ENCODE measurements around the gene PRX.

DNA sequence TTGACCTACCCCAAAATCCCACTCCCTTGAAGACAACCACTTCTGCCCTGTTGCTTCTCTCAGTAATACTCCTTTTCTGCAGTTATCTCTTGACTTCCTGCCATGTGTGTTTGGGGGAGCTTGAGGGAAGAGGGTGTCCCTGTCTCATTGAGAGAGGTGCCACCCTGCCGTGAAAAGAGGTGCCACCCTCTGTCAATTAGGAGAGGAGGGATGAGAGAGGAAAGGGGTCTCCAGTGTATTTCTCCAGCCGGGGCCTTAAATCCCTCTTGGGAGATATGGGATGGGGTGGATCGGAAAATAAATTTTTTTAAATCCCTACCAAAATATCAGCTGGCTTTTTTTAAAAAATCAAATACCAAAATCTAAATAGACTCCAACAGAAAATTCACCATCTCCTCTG, 48.2 kb downstream of the PRX start:
- TF ChIP-seq, protein P1, sequence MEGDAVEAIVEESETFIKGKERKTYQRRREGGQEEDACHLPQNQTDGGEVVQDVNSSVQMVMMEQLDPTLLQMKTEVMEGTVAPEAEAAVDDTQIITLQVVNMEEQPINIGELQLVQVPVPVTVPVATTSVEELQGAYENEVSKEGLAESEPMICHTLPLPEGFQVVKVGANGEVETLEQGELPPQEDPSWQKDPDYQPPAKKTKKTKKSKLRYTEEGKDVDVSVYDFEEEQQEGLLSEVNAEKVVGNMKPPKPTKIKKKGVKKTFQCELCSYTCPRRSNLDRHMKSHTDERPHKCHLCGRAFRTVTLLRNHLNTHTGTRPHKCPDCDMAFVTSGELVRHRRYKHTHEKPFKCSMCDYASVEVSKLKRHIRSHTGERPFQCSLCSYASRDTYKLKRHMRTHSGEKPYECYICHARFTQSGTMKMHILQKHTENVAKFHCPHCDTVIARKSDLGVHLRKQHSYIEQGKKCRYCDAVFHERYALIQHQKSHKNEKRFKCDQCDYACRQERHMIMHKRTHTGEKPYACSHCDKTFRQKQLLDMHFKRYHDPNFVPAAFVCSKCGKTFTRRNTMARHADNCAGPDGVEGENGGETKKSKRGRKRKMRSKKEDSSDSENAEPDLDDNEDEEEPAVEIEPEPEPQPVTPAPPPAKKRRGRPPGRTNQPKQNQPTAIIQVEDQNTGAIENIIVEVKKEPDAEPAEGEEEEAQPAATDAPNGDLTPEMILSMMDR (IDR thresholded peaks at IDR 0.05; ENCODE audit: low read depth, low read length, missing input control) = no peak
- no peak for TF ChIP-seq HNF4A (conservative IDR thresholded peaks at IDR 0.05)
- TF ChIP-seq, protein P2, sequence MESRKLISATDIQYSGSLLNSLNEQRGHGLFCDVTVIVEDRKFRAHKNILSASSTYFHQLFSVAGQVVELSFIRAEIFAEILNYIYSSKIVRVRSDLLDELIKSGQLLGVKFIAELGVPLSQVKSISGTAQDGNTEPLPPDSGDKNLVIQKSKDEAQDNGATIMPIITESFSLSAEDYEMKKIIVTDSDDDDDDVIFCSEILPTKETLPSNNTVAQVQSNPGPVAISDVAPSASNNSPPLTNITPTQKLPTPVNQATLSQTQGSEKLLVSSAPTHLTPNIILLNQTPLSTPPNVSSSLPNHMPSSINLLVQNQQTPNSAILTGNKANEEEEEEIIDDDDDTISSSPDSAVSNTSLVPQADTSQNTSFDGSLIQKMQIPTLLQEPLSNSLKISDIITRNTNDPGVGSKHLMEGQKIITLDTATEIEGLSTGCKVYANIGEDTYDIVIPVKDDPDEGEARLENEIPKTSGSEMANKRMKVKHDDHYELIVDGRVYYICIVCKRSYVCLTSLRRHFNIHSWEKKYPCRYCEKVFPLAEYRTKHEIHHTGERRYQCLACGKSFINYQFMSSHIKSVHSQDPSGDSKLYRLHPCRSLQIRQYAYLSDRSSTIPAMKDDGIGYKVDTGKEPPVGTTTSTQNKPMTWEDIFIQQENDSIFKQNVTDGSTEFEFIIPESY (IDR thresholded peaks at IDR 0.05) = no peak
- no peak for TF ChIP-seq FOXA1 (IDR thresholded peaks at IDR 0.05)
- TF ChIP-seq JUND (IDR thresholded peaks at IDR 0.05) = no peak
